GM19467 (cell line): ENCODE measurements around the gene COQ4.
"Not testable (repeated sequence)": the region's sequence is repeated elsewhere in the genome, so short reads cannot be mapped to it uniquely, and the experiment has no call there.

Experiments
- ATAC-seq: cut with Tn5 transposase; IDR thresholded peaks from one replicate; pipeline ENCODE4 v1.9.1; 2021; ENCODE audit warnings: mild to moderate bottlenecking, moderate library complexity; ENCODE audit not compliant: unreplicated experiment

Gene COQ4

DNA sequence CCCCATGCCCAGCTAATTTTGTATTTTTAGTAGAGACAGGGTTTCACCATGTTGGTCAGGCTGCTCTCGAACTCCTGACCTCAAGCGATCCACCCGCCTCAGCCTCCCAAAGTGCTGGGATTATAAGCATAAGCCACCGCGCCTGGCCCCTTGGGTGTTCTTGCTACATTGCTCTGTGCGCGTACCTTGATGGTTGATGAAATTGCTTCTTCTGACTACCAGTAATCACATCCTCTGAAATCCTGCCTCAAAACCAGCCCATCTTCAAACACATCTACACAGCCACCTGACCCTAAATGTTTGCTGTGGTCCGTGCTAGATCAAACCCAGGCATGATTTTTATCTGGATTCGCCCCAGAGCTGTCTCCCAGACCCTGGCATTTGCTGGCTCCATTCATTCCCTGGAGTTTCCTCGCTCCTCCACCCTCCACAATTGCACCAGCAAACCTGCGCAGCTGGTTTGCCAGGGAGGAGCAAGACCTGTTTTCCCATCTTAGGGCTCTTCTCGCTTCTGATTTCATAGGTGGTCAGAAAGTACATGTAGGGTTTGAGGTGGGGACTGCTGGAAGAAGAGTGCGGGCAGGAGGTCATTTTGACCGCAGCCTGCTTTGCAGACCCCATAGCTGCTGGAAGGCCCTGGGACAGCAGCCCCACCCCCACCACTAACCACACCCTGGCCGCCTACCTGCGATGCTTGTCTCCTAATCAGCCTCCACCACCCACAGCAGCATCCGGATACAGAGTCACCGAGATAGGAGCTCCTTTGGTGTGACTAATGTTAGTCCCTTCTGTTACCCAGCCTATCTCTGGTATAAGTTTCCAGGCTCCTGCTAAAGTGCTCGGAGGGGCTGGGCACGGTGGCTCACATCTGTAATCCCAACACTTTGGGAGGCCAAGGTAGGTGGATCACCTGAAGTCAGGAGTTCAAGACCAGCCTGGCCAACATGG lies 23.8 kb upstream of the COQ4 start:
- no peak for ATAC-seq

DNA sequence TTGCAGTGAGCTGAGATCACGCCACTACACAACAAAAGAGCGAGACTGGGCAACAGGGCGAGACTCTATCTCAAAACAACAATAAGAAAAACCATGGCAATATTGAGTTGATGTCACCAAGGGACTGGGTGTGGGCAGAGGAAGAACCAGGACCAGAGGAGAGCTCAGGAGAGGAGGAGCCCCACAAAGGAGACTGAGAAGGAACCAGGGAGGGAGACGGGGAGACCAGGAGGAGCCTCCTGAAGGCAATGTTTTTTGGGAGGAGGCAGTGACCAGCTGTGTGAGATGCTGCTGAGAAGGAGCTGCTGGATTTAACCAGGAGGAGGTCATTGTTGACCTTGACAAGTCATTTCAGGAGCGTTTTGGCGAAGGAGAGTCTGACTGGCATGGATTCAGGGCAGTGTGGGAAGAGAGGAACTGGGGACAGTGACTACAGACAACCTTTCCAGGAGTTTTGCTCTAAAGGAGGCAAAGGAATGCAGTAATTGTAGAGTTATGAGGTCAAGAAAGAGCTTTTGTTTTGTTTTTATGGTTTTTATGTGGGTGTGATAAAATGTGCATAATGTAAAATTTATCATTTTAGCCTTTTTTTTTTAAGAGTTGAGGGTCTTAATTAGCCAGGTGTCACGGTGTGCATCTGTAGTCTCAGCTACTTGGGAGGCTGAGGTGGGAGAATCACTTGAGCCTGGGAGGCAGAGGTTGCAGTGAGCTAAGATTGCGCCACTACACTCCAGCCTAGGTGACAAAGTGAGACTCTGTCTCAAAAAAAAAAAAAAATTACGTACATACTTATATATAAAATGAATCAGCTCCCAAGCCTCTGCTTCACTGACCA lies 18.3 kb upstream of the COQ4 start:
- ATAC-seq = no peak

DNA sequence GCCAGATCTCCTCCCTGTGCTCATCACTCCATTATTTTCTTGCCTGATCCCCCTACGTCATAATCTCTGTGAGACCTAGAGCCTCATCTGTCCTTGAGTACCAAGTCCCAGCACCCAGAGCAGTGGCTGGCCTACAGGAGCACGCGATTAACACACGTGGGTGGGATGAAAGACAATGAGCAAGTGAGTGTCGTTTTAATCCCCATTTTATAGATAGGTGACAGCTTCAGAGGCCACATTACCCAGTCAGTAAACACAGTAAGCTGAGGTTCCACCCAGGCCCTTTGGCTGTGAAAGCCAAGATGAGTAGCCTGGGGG lies 17.7 kb upstream of the COQ4 start:
- ATAC-seq = no peak

GRCh38 chr9:128309551-128309950 lies 13.1 kb upstream of the COQ4 start:
- ATAC-seq = no peak

GRCh38 chr9:128310461-128310860 lies 12.2 kb upstream of the COQ4 start:
- no peak for ATAC-seq

DNA sequence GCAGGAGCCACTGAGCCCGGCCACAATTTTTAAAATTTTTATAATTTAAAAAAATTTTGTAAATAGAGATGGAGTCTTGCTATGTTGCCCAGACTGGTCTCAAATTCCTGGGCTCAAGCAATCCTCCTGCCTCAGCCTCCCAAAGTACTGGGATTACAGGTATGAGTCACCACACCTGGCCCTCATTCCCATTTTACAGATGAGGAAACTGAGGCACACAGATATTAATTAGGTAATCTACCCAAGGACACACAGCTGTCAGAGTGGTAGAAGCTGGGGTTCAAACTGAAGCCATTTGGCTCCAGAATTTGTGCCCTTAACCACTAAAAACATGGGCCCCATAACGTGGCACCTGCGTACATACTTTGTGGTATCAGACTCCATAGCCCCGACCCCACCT lies 7.9 kb upstream of the COQ4 start:
- no peak for ATAC-seq

DNA sequence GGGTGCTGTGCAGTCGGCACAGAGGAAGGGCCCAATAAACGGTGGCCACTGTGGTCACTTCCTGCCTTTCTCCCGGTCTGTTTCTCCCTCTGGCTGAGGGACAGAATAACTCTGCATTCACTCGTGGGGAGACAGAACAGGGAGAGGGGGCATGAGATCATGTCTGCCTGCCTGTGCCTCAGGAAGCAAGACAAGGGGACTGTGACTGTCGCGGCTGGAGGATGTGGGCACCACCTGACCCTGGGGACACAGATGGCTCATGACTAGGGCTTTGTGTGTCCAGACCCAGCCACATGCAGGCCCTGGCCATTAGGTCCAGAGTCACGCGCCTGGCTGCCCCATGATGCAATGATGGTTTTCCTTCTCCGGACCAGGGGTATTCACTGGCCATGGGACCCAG lies 6.2 kb upstream of the COQ4 start:
- no peak for ATAC-seq

DNA sequence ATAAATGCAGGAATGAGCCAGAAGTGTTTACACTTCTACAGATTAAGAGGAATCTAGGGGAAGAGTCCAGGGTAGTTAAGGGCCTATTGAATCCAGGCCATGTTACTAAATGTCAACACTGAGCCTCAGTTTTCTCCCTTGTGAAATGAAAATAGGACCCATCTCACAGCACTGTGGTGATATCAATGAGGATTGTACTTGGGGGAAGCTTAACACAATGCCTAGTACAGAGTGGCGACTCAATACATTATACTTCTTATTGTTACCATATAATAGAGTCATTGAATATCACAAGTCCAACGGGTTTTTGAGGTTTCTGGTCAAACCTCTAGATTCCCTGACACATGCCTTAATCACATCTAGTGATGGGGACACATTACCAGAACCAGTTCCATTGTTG lies 5.0 kb upstream of the COQ4 start:
- ATAC-seq = no peak

GRCh38 chr9:128321343-128321742 lies 1.3 kb upstream of the COQ4 start:
- ATAC-seq = no peak

- ATAC-seq = peak; percentile 17
Measured at GRCh38 chr9:128321879-128322403, 698 bp upstream of the COQ4 start.

- ATAC-seq = peak; percentile 13
Measured at GRCh38 chr9:128323212-128323730, 632 bp downstream of the COQ4 start.

DNA sequence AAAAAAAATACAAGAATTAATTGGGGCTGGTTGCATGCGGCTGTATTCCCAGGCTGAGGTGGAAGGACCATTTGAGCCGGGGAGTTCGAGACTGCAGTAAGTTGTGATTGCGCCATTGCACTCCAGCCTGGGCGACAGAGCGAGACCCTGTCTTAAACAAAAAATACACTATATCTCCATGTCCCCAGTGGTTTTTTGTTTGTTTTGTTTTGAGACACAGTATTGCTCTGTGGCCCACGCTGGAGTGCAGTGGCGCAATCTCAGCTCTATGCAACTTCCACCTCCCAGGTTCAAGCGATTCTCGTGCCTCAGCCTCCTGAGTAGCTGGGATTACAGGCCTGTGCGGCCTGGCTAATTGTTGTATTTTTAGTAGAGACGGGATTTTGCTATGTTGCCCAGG lies 1.2 kb downstream of the COQ4 start:
- ATAC-seq = no peak

DNA sequence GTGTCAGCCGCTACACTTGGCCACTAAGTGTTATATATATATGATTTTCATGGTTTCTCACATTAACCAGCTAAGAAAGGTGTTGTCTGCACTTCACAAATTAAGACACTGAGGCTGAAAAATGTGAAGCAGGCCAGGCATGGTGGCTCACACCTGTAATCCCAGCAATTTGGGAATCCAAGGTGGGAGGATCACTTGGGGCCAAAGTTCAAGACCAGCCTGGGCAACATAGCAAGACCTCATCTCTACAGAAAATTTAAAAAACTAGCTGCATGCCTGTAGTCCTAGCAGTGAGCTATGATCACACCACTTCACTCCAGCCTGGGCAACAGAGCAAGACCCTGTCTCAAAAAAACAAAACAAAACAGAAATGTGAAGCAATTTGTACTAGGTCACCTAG lies 1.8 kb downstream of the COQ4 start:
- ATAC-seq = no peak

- ATAC-seq = no peak
Measured at GRCh38 chr9:128325629-128326028, 3.0 kb downstream of the COQ4 start.

DNA sequence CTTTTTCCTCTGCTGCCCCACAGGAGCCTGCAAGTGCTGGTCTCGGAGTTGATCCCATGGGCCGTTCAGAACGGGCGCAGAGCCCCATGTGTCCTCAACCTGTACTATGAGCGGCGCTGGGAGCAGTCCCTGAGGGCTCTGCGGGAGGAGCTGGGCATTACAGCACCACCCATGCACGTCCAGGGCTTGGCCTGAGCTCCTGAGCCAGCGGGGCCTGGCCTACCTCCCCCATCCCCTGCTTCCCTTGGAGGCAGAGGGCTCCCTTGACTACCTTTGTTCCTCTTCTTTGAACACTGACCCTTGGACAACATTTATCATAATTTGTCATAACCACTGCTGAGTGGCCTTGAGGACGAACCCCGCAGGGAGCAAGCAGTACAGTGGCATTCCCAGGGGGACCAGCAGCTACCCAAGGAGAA lies 10.8 kb downstream of the COQ4 start:
- ATAC-seq = no peak

- no peak for ATAC-seq
Measured at GRCh38 chr9:128335161-128335560, 12.5 kb downstream of the COQ4 start.

DNA sequence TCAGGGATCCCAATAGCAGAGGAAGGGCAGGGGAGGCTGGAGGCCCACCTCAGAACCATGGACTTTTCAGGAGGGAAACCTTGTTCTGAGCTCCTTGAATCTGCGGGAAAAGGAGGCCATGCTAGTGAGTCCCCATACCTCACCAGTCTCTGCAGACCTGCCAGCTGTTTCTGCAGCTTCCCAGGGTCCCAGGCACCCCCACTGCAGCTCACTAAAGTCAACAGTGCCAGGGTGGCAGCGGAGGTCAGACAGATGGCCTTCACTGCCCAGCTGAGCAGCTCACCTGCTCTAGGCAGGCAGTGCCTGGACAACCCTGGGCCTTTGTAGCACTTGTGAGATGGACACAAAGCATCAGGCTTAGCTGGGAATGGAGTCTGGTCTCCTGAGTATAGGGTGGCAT lies 13.3 kb downstream of the COQ4 start:
- no peak for ATAC-seq

DNA sequence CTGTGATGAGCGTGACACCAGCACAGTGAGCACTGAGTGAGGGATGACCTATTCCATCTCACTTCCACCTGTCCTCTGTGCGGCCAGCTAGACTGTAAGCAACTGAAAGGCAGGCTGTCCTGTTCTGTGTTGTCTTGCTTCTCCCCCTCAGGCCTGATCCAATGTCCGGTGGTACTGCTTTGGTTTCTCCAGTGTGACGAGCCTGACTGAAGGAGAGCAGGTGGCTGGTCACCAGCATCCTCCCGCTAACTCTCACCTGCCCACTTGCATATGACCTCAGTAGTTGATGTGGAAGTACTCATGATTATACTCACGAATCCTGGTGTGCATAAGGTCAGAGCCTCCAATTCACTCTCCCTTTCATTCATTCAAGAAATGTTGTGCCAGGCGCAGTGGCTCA lies 15.3 kb downstream of the COQ4 start:
- no peak for ATAC-seq

DNA sequence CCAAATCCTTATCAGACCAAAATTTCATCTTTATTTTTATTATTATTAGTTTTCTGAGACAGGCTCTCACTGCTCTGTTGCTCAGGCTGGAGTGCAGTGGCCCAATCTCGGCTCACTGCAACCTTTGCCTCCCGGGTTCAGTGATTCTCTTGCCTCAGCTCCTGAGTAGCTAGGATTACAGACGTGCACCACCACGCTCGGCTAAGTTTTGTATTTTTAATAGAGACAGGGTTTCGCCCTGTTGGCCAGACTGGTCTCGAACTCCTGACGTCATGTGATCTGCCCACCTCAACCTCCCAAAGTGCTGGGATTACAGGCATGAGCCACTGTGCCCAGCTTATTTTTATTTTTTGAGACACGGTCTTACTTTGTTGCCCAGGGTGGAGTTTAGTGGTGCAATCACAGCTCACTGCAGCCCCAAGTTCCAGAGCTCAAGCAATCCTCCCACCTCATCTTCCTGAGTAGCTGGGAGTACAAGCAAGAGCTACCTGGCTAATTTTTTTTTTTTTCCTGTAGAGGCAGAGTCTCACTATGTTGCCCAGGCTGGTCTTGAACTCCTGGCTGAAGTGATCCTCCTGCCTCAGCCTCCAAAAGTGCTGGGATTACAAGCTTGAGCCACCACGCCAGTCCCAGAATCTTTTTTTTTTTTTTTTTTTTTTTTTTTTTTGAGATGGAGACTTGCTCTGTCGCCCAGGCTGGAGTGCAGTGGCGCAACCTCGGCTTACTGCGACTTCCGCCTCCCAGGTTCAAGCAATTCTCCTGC lies 16.4 kb downstream of the COQ4 start:
- ATAC-seq = not testable (repeated sequence)

GRCh38 chr9:128339761-128340690 lies 17.4 kb downstream of the COQ4 start, which contains the start of gene SLC27A4:
Gene SLC27A4, plus strand, starts transcription at chr9:128340527. Its CDS starts 2,606 bp downstream, at chr9:128343133.
- ATAC-seq = no peak
